Measurements from ENCODE around the gene NUP62. TPM values are rescaled to one million over a fixed set of nuclear protein-coding genes. Genes with fewer than 3 reads are reported as not detected.
"Not testable (repeated sequence)": the region's sequence is repeated elsewhere in the genome, so short reads cannot be mapped to it uniquely, and the experiment has no call there.

The NUP62 gene
- polyA plus RNA-seq, 6 donors from 2014 or later = 30.3 to 59.2 (median 51.3) TPM

DNA sequence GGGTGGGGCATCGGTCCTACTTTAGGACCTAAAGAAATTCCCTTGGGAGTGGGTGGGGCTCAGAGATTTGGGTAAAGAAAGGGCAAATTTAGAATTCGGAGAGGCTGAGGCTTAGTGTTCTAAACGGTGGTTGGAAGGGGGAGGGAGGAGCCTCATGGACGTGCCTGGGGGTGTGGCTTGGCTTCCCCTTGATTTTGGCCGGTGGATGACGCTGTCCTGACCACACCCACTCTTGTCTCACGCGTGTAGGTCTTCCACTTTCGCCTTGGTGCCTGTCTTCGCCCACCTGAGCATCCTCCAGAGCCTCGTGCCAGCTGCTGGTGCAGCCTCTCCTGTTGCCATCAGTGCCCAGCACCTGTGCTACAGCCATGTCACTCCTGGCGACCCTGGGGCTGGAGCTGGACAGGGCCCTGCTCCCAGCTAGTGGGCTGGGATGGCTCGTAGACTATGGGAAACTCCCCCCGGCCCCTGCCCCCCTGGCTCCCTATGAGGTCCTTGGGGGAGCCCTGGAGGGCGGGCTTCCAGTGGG, 1.2 kb upstream of the NUP62 start:
- Mint-ChIP-seq H3K4me1 (peaks cover 34 to 52% (median 39%) of the 10 kb centered on the region in 3 donors), H3K27me3 (no peaks in the 10 kb centered on the region), H3K9me3 (peaks cover 0 to 5% (median 0%) of the 10 kb centered on the region in 7 donors), H3K36me3 (no peaks in the 10 kb centered on the region), H3K4me3 (peak overlapping the region in 6 of 8 donors; percentile 71 to 99 (median 98)), H3K27ac (peak overlapping the region in 5 of 6 donors; percentile 97 to 99 (median 98))
- no peak for DNase-seq
- no peak for ATAC-seq (ENCODE audit: low read depth in 2 of 2)

DNA sequence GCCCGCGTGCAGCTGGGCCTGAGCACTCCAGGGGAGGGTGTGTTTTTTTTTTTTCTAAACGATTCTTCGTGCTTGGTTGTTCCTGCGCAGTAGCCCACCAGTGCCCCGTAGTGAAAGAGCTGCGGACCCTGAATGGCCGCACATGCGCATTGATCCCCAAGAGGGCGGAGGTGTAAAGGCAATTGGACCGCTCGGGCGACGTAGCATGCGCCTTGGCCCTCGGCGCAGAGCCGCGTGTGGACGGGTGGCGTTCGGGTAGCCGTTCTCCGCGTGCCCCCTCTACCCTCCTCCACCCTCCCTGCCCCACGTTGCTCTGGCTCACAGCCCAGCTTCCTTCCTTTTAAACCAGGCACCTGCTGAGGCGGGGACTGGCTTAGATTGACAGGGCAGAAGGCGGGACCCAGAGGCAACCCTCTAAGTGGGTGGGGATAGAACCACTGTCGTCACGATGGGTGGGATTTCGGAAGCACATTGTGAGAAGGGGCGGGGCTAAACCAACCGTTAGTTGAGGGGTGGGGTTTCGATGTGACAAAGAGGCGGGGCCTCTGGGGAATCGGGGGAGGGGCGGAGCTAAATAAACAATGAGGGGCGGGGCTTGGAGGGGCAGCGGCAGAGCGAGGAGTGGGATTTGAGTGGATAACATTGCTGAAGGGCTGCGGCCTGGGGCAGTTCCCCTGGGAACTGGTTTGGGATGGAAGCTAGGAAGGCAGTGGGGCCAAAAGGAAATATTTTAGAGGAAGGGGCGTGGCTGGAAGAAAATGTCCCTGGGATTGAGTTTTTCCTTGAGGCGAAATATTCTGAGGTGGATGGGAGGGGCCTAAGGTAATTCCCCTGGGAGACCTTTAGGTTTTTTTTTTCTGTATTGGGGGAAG, 543 bp upstream of the NUP62 start:
- no peaks in the 10 kb centered on the region for H3K27me3 Mint-ChIP-seq
- H3K4me3 Mint-ChIP-seq = peak overlapping the region; percentile 94 to 99 (median 98)
- DNase-seq = peak; percentile 96
- ATAC-seq (ENCODE audit: low read depth in 2 of 2) = peak; percentile 91 to 92
- peaks cover 0 to 5% (median 0%) of the 10 kb centered on the region in 7 donors for H3K9me3 Mint-ChIP-seq
- H3K36me3 Mint-ChIP-seq = no peaks in the 10 kb centered on the region
- H3K27ac Mint-ChIP-seq = peak overlapping the region; percentile 96 to 99 (median 98)
- peaks cover 39 to 59% (median 39%) of the 10 kb centered on the region in 3 donors for H3K4me1 Mint-ChIP-seq

DNA sequence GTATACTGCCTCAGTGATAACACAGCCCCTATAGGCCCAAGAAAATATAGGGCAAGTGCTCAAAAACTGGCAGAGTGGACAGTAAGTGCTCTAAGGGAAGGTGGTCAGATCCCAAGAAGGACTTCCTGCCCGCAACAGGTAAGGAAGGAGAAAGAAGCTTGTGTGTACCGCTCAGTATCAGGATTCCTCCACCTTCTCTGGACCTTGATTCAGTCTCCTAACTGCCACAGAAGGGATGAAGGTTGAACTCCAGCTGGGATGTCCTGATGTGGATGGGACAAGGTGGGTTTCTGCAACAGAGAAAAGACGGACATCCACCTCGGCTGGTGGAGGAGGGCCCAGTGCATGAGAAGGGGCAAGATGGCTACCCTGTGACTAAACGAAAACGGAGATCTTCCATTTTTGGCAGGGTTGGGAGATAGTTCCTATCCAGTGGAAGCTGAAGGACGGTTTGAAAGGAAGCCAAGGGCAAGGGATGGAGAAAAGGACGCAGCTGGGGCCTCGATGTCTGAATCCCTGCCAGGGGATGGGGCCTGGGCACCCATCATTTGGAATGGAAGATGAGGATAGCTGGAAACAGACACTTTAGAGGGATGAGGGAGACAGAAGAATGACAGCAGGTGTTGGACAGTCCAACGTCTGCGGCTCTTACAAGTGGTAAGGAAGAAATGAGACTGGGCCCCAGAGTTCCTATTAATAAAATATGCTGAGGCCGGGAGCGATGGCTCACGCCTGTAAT, 1.6 kb downstream of the NUP62 start:
- DNase-seq (no peak), ATAC-seq (ENCODE audit: low read depth in 2 of 2) (no peak)
- Mint-ChIP-seq H3K4me1 (peaks cover 41 to 50% (median 44%) of the 10 kb centered on the region in 3 donors), H3K36me3 (no peaks in the 10 kb centered on the region), H3K27me3 (no peaks in the 10 kb centered on the region), H3K9me3 (peaks cover 0 to 5% (median 0%) of the 10 kb centered on the region in 7 donors), H3K4me3 (peak overlapping the region; percentile 94 to 99 (median 98)), H3K27ac (peak overlapping the region; percentile 22 to 98 (median 80))

DNA sequence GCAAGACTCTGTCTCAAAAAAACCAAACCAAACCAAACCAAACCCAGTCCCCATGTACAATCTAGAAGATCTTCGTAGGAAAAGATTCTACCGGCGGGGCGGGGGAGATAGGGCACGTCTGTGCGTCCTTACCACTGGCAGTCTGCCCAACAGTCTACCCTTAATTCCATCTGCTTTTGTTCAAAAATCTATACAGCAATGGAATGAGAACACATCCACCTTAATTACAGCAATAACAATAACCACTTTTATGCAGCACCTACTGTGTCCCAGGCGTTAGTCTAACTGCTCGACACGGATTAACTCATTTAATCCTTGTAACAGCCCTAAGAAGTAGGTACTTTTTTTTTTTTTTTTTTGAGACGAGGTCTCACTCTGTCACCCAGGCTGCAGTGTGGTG, 2.8 kb downstream of the NUP62 start:
- H3K4me3 Mint-ChIP-seq = peak overlapping the region in 2 of 8 donors; percentile 18 to 65
- H3K27ac Mint-ChIP-seq = peak overlapping the region in 1 of 6 donors; percentile 60
- H3K27me3 Mint-ChIP-seq = no peaks in the 10 kb centered on the region
- ATAC-seq (ENCODE audit: low read depth in 2 of 2) (no peak), DNase-seq (no peak)
- peaks cover 0 to 5% (median 0%) of the 10 kb centered on the region in 7 donors for H3K9me3 Mint-ChIP-seq
- peaks cover 41 to 58% (median 52%) of the 10 kb centered on the region in 3 donors for H3K4me1 Mint-ChIP-seq
- no peaks in the 10 kb centered on the region for H3K36me3 Mint-ChIP-seq

DNA sequence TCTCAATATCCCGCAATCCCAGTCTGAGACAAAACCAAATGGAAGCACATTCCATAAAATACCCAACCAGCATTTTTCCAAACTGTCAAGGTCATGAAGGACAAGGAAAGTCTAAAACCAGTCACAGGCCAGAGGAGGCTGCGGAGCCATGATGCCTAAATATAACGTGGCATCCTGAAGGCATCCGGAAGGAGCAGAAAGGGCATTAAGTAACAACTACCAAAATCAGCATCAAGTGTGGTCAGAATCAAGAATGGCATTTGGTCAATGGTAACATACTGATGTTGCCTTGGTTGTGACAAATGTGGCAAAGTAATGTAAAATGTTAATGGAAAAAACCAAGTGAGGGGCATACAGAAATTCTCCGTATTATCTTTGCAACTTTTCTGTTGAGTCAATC, 3.8 kb downstream of the NUP62 start:
- H3K27ac Mint-ChIP-seq = no peak overlapping the region
- ATAC-seq (ENCODE audit: low read depth in 2 of 2) (no peak), DNase-seq (no peak)
- no peaks in the 10 kb centered on the region for H3K27me3 Mint-ChIP-seq
- H3K36me3 Mint-ChIP-seq = no peaks in the 10 kb centered on the region
- peaks cover 45 to 65% (median 57%) of the 10 kb centered on the region in 3 donors for H3K4me1 Mint-ChIP-seq
- peaks cover 0 to 5% (median 0%) of the 10 kb centered on the region in 7 donors for H3K9me3 Mint-ChIP-seq
- H3K4me3 Mint-ChIP-seq = no peak overlapping the region

DNA sequence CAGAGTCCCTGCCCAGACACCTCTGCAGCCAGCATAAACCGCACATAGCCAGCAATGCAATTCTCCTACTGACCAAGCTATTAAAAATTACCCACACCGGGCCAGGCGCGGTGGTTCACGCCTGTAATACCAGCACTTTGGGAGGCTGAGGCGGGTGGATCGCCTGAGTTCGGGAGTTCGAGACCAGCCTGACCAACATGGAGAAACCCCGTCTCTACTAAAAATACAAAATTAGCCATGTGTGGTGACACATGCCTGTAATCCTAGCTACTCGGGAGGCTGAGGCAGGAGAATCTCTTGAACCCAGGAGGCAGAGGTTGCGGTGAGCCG, 4.5 kb downstream of the NUP62 start:
- H3K27ac Mint-ChIP-seq; H3K36me3 Mint-ChIP-seq; DNase-seq; H3K9me3 Mint-ChIP-seq; ATAC-seq (ENCODE audit: low read depth in 2 of 2); H3K27me3 Mint-ChIP-seq: not testable (repeated sequence)
- Mint-ChIP-seq H3K4me1 (peaks cover 42 to 63% (median 53%) of the 10 kb centered on the region in 3 donors), H3K4me3 (peak overlapping the region in 2 of 8 donors; percentile 24 to 51)

DNA sequence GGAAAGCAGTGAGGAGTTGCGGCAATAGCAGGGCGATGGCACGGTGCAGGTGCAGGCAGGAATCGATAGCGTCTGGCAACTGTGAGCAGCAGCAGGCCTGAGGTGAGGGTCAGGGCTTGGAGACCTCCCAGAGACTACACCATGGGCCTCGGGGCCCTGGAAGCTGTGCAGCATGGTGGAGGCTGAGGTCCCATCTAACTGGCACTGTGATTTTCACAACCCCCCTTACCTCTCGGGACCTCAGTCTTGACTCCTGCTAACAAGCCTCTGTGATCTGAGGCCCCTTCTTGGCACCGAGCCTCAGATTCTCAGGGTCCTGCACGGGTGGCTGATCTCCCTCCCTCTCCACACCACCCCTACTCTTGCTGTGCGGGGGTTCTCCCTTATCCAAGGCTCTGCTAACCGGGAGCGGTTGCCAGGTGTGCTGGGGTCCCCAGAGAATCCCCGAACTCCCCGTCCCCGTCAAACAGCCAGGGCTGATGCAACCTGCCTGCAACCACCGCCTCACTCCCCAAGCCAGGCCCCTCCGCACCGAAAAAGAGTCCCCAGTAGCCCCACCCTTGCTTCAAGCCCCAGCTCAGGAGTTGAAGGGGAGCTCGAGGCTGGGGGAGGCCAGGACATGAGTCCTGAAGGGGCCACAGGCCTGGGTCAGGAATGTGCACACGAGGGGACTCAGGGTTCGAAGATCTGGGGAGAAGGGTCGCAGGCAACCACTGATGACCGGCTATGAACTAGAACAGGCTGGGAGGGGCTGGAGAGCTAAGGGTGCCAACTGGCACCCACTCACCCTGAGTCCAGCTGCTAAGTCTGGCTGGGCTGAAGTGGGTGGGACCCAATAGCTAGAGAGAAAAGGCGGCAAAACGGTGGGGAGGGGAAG, 5.1 kb downstream of the NUP62 start:
- peak overlapping the region in 2 of 8 donors; percentile 30 to 51 for H3K4me3 Mint-ChIP-seq
- no peak for ATAC-seq (ENCODE audit: low read depth in 2 of 2)
- H3K36me3 Mint-ChIP-seq = no peaks in the 10 kb centered on the region
- H3K4me1 Mint-ChIP-seq = peaks cover 40 to 60% (median 53%) of the 10 kb centered on the region in 3 donors
- H3K27ac Mint-ChIP-seq = peak overlapping the region in 1 of 6 donors; percentile 83
- no peaks in the 10 kb centered on the region for H3K27me3 Mint-ChIP-seq
- DNase-seq = no peak
- no peaks in the 10 kb centered on the region for H3K9me3 Mint-ChIP-seq

DNA sequence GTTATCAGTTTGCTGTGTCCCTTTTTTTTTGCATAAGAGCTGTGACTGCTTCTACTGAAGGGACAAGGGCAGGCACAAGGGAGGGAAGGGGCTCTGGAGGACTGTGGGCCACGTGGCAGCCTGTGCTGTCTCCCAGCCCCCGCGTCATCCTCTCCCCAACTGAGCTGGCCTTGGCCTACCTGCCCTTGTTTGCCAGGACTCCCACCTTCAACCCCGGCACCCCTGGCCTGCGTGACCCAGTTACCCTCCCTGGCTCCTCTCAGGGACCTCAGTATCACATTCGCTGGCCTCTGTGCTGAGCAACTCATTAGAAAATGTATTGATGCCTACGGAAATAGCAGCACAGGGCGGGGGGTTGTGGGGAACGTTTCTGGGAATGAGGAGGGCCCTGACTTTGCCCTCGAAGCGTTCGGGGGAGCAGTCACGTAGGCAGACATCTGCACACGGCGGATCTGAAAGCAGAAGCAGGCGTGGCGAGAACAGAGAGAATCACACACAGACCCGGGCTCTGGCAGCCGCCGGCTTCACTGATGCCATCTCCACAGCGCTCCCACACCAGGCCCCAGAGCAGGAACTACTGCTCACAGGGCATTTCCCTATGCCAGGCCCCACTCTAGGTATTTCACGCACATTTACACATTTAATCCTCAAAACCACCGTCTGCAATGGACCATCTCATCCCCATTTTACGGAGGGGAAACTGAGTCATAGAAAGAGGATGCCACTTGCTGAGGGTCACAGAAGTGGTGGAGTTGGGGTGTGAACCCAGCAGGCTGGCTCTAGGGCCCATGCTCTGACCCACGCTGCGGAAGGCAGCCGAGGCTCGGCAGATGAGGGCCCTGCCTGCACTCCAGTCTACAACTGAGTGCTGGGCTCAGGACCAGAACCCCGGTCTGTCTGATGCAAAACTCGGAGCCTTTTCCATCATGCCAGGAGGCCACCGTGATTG, 6.0 kb downstream of the NUP62 start:
- Mint-ChIP-seq H3K4me3 (peak overlapping the region in 1 of 8 donors; percentile 30), H3K36me3 (no peaks in the 10 kb centered on the region), H3K27me3 (no peaks in the 10 kb centered on the region), H3K27ac (peak overlapping the region in 3 of 6 donors; percentile 68 to 83 (median 82)), H3K4me1 (peaks cover 35 to 59% (median 48%) of the 10 kb centered on the region in 3 donors), H3K9me3 (no peaks in the 10 kb centered on the region)
- ATAC-seq (ENCODE audit: low read depth in 2 of 2) (no peak), DNase-seq (no peak)

DNA sequence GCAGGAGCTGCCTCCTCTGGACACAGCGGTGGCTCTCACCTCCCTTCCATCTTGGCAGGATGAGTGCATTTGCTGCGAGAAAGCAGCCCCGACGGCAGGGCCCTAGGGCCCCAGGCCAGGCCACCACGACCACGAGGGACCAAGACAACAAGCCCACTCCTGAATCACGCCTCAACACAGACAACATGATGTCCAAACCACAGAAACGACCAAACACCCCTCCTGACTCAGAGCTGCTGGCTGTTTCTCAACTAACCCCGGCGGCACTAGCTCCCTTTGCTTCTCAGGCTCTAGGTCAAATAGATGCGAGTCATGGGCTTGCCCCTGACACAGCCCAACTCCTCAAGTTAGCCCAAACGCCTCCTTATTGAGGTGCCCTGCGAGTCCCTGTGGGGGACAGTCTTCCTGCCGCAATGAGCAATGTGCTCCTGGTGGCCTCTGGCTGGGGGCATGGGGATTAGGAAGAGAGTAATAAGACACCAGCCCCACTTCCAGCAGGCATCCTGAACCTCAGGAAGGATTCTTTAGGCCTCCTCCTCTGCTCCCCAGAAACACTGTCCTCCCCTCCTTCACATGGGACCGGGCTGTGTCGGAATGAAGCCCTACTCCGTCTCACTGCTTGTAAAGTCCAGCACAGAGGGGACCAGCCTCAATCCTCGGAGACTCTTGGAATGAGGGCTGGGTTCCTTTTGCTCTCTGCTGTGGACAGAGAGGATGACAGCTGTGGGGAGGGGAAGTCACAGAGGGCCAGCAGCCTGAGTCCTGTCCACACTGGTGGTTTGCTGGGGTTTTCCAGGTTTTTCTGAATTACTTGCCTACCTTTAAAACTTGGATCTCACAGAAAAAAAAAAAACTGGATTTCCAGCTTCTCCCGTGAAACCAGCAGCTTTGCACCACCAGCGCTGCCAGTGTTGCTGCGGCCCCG, 7.2 kb downstream of the NUP62 start:
- Mint-ChIP-seq H3K9me3 (no peaks in the 10 kb centered on the region), H3K36me3 (peaks cover 0 to 3% of the 10 kb centered on the region in 2 donors), H3K4me1 (peaks cover 30 to 55% (median 45%) of the 10 kb centered on the region in 3 donors), H3K4me3 (no peak overlapping the region), H3K27me3 (no peaks in the 10 kb centered on the region), H3K27ac (peak overlapping the region in 1 of 6 donors; percentile 73)
- ATAC-seq (ENCODE audit: low read depth in 2 of 2) (no peak), DNase-seq (no peak)

DNA sequence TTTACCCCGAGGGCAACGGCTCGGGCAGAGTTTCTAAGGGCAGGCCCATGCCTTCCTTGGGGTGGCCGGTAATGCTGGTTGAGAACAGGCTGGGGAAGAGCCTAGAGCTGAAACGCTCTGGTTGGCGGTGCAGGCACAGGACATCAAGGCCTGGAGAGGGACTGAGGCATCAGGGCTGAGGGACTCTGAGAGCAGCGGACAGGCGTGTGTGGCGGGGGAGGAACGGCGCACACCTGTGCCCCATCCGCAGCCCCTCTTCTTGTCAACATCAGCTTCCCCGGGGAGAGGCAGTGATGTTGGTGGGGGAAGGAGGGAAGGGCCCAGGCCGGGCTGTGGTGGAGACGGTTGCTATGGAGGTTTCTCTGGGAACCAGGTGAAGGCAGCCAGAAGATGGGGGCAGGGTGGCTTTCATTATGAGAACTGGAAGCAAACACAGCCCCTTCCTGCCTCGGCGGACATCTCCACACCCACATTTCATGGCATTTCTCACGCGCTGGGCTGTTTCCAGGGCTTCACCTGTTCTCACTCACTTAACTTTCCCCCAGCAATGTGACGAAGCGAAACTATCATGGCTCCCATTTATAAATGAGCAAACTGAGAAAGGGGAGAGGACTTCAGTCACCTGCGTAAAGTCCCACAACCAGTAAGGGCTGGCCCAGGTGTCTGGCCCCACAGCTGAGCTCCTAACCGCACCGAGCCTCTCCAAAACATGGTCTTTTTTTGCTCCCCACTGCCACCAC, 8.5 kb downstream of the NUP62 start:
- ATAC-seq (ENCODE audit: low read depth in 2 of 2) (no peak), DNase-seq (no peak)
- Mint-ChIP-seq H3K27me3 (no peaks in the 10 kb centered on the region), H3K9me3 (no peaks in the 10 kb centered on the region), H3K36me3 (peaks cover 0 to 7% of the 10 kb centered on the region in 2 donors), H3K4me3 (no peak overlapping the region), H3K27ac (peak overlapping the region in 4 of 6 donors; percentile 9 to 85 (median 68)), H3K4me1 (peaks cover 31 to 56% (median 51%) of the 10 kb centered on the region in 3 donors)

Data from naive B cell (primary cell).